GM19099 (cell line): ENCODE data around the gene MYO9B.

Experiments
- POLR2A ChIP-seq: IDR thresholded peaks from 3 replicates; pipeline ENCODE4 v1.6.1; 2011; ENCODE audit warnings: low read depth; ENCODE audit not compliant: insufficient read length; ENCODE audit errors: extremely low read depth

MYO9B gene

GRCh38 chr19:17216058-17216670 lies 140.6 kb downstream of the MYO9B start:
- no peak for TF ChIP-seq POLR2A

GRCh38 chr19:17219286-17219685 lies 143.7 kb downstream of the MYO9B start:
- no peak for TF ChIP-seq POLR2A

- no peak for TF ChIP-seq POLR2A
These were observed 144.7 kb downstream of the MYO9B start for GRCh38 chr19:17220207-17220758.

- TF ChIP-seq POLR2A: no peak
These were observed 149.5 kb downstream of the MYO9B start for GRCh38 chr19:17225053-17225452.

- TF ChIP-seq POLR2A: peak; percentile 94
These were observed 150.7 kb downstream of the MYO9B start, which contains the start of gene OCEL1 for GRCh38 chr19:17226002-17226933. OCEL1 (plus strand) TSS chr19:17226226; CDS start chr19:17226248, 22 bp downstream.

- no peak for TF ChIP-seq POLR2A
These were observed 152.3 kb downstream of the MYO9B start for GRCh38 chr19:17227798-17228367.

GRCh38 chr19:17229890-17230289 lies 154.3 kb downstream of the MYO9B start:
- TF ChIP-seq POLR2A: no peak

- no peak for TF ChIP-seq POLR2A
These were observed 156.7 kb downstream of the MYO9B start for GRCh38 chr19:17232258-17232657.

GRCh38 chr19:17234911-17235299 lies 159.3 kb downstream of the MYO9B start:
- TF ChIP-seq POLR2A: peak; percentile 10

GRCh38 chr19:17235300-17235970 lies 159.9 kb downstream of the MYO9B start:
- peak; percentile 21 for TF ChIP-seq POLR2A

GRCh38 chr19:17235971-17236777 lies 160.6 kb downstream of the MYO9B start:
- no peak for TF ChIP-seq POLR2A

- no peak for TF ChIP-seq POLR2A
These were observed 161.4 kb downstream of the MYO9B start for GRCh38 chr19:17236811-17237543.
